Measurements from ENCODE around the gene MTCH1.
"Not testable (repeated sequence)": the region's sequence is repeated elsewhere in the genome, so short reads cannot be mapped to it uniquely, and the experiment has no call there.

Gene MTCH1

DNA sequence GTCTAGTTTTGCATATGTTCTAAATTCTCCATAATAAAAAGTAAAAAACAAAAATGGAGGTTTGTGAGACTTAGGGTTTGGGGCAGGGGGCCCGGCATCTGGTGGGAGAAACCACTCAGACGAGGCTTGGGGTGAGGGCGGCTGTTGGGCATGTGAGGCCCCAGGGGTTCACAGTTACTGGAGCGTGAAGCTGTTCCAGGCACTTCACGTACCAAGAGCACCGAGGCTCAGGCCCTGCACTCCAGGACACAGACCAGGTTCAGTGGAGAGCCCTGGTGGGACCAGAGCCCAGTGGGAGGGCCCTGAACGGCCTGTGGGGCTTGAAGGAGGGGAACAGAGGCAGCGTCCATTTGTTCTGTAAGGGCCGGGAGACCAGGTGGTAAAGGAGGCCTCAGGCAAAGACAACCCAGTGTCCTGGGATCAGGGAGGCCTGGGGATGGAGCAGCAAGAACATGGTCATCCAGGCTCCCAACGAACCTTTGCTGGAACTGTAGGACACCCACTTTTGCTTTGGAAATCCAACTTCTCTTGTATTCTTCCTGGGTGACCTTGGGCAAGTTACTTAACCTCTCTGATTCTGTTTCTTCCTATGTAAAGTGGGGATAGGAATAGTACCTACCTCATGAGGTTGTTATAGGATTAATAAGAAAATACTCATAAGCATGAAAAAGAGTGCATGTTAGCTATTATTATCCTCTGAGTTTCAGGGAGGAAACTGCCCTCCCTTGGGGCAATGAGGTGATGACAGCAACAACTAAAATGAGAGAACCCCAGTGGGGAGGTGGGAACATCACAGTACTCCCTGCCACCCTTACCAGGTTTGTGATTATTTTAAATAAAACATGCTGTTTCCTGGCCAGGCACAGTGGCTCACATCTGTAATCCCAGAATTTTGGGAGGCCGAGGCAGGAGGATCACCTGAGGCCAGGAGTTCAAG, 18.3 kb upstream of the MTCH1 start:
- H3K4me3 ChIP-seq (replicated peaks; ENCODE audit: low read depth, low read length), result no peak overlapping the region
- TF ChIP-seq, protein P1, sequence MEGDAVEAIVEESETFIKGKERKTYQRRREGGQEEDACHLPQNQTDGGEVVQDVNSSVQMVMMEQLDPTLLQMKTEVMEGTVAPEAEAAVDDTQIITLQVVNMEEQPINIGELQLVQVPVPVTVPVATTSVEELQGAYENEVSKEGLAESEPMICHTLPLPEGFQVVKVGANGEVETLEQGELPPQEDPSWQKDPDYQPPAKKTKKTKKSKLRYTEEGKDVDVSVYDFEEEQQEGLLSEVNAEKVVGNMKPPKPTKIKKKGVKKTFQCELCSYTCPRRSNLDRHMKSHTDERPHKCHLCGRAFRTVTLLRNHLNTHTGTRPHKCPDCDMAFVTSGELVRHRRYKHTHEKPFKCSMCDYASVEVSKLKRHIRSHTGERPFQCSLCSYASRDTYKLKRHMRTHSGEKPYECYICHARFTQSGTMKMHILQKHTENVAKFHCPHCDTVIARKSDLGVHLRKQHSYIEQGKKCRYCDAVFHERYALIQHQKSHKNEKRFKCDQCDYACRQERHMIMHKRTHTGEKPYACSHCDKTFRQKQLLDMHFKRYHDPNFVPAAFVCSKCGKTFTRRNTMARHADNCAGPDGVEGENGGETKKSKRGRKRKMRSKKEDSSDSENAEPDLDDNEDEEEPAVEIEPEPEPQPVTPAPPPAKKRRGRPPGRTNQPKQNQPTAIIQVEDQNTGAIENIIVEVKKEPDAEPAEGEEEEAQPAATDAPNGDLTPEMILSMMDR (IDR thresholded peaks at IDR 0.05; ENCODE audit: low read depth, low read length, missing control alignments), result no peak
- DNase-seq (ENCODE audit: extremely low read depth, low read depth), result no peak

DNA sequence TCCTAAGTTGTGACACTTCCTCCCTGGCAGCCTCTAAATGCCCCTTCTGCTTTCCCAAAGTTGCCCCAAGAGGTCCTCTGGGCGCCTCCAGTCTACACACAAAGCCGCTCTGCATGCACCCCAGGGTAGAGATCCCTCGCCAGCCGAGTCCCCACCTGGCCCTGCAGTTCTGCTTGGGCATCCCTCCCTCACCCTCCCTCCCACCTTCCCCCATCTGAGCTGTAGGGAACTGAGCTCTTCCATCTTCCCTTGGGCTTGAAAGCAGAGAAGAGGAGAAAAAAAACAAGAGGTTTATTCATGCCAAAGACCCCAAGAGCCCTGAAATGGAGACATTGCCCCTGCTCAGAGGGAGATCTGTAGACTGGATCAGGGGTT, 13.7 kb upstream of the MTCH1 start:
- no peak overlapping the region for H3K4me3 ChIP-seq (replicated peaks; ENCODE audit: low read depth, low read length)
- no peak for DNase-seq (ENCODE audit: extremely low read depth, low read depth)
- TF ChIP-seq, protein P1 (IDR thresholded peaks at IDR 0.05; ENCODE audit: low read depth, low read length, missing control alignments), result no peak

DNA sequence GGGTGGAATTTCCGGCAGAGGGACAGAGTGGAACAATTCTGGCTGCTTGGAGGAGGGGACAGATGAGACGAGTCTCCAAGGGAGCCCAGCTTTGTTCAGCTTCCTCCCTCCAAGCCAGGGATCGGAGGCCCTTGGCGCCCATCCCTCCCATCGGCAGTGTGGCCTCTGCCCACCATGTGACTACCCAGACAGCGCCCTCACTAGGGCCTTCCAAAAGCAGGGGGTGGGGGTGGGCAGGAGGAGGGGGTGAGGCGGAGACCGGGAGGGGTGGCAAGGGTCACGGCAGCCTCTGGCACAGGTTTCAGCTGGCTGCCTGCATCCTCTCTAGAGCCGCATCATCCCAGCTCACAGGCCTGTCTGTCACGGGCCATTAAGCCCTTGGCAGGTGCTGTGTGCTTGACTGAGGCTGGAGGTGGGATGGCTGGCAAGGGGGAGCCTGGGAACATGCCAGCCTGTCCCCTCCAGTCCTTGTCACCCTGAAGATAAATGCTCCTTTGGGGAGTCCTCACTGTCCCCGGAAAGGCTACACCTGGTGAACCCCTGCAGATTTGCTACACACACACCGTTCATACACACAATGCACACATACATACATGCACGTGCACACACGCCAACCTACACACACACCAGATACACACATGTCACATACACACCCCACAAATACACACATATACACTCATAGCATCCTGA, 13.2 kb upstream of the MTCH1 start:
- DNase-seq (ENCODE audit: extremely low read depth, low read depth), result no peak
- TF ChIP-seq, protein P1 (IDR thresholded peaks at IDR 0.05; ENCODE audit: low read depth, low read length, missing control alignments), result no peak
- H3K4me3 ChIP-seq (replicated peaks; ENCODE audit: low read depth, low read length), result no peak overlapping the region

DNA sequence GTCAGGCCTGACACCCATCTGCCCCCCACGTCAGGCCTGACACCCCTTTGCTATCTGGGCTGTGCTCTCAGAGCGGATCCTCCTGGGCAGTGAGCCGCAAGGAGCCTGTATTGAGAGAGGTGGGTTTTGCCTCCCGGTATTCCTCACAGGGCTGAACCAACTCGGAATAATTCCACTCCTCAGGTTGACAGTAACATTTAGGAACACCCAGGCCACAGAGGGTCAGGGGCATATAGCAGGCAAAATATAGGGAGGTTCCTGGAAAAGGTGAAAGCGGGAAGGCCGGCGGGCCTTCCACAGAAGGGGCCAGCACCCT, 12.7 kb upstream of the MTCH1 start:
- TF ChIP-seq, protein P1 (IDR thresholded peaks at IDR 0.05; ENCODE audit: low read depth, low read length, missing control alignments), result no peak

DNA sequence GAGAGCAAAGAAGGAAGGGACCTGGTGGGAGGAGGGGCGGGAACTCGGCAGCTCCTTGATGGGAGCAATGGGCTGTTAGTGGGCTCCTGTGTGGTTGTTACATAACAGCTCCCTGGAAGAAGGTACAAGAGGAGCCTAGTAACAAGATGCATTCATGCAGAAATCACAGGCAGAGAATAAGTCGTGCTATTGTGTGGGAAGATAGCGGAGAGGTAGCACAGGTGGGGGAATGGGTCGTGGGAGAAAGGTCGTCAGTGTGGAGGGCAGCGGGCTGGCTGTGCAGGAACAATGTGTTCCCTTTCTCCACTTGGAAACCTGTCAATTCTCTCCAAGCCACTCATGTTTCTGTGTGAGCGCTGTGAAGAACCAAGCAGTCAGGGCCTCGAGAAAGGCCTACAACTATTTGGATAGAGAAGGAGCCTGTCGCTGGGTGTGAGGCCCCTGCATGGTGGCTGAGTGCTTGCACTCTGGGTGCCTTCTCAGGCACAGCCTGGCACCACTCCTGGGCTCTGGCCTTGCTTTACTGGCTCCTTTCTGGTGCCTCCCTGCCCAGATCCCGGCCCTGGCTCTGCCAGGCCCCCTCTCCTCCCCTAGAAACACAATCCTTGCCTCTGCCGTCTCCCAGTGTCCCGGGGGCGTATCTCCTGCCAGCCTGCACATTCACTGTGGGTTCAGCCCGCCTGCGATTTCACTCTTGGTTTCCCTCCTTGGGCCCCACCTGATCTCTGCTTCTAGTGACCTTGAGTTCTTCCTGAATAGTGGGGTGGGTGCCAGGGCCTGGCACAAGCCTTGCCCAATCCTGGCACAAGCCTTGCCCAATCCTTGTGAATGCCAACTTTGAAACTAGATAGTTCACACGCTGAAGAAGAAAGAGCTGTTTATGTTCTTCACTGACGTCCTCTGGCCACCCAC, 12.1 kb upstream of the MTCH1 start:
- no peak for DNase-seq (ENCODE audit: extremely low read depth, low read depth)
- H3K4me3 ChIP-seq (replicated peaks; ENCODE audit: low read depth, low read length), result no peak overlapping the region
- TF ChIP-seq, protein P1 (IDR thresholded peaks at IDR 0.05; ENCODE audit: low read depth, low read length, missing control alignments), result no peak

More for the DNA sequence above, 12.7 kb upstream of the MTCH1 start:
- H3K4me3 ChIP-seq (replicated peaks; ENCODE audit: low read depth, low read length), result no peak overlapping the region
- DNase-seq (ENCODE audit: extremely low read depth, low read depth), result no peak

DNA sequence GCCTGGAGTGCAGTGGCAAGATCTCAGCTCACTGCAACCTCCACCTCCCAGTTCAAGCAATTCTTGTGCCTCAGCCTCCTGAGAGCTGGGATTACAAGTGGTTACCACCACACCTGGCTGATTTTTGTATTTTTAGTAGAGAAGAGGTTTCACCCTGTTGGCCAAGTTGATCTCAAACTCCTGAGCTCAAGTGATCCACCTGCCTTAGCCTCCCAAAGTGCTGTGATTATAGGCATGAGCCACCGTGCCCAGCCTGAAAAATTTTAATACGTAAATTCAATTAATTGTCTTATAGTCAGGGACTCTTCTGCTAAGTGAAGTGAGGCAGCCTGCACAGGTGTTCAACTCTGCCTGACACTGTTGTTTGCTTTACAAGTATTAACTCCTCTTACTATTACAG, 4.4 kb upstream of the MTCH1 start:
- not testable (repeated sequence) for DNase-seq (ENCODE audit: extremely low read depth, low read depth); H3K4me3 ChIP-seq (replicated peaks; ENCODE audit: low read depth, low read length)

All from HFF-Myc (cell line).